H1 (cell line): Measurements from ENCODE around the gene NDRG2. TPM values are rescaled to one million over a fixed set of nuclear protein-coding genes. Genes with fewer than 3 reads are reported as not detected.

ENCODE experiments used
- CTCF ChIA-PET: fragments of 300-600 bp; sonication (Branson Sonifier 250); formaldehyde crosslinking; loops from one replicate; lab custom pipeline; 2021; ENCODE audit not compliant: partially characterized antibody; lab: Charles Lee
- POLR2A ChIA-PET: fragments of 300-600 bp; sonication (Branson Sonifier 250); formaldehyde crosslinking; loops from one replicate; lab custom pipeline; 2021; ENCODE audit warnings: inconsistent platforms; ENCODE audit not compliant: partially characterized antibody; lab: Charles Lee
- DNase-seq, 2 experiments: peaks; one replicate each; pipeline versions ENCODE4 v3.0.0 to v3.0.0-alpha.2; 2010 to 2022; ENCODE audit warnings: low spot score in 2 of 2, low read depth in 1 of 2, mixed read lengths in 1 of 2
- FAIRE-seq: peaks from 2 replicates; lab custom pipeline; 2011; peaks lifted over from hg19 to GRCh38; lab: Jason Lieb, UNC
- H2AFZ ChIP-seq: 2 replicates; pipeline ENCODE4 v1.8.1; 2012; ENCODE audit warnings: low read length, inconsistent platforms
- H2AK5ac ChIP-seq: 2 replicates; pipeline ENCODE4 v1.6.1; 2013; ENCODE audit warnings: low read depth, low read length
- H2BK120ac ChIP-seq: replicated peaks from 2 replicates; pipeline ENCODE3; 2013; ENCODE audit warnings: low read depth, low read length, inconsistent platforms
- H2BK12ac ChIP-seq: 2 replicates; pipeline ENCODE4 v1.6.1; 2013; ENCODE audit warnings: low read depth, low read length
- H2BK15ac ChIP-seq: 2 replicates; pipeline ENCODE4 v1.6.1; 2013; ENCODE audit warnings: low read length
- H2BK20ac ChIP-seq: 2 replicates; pipeline ENCODE4 v1.6.1; 2013; ENCODE audit warnings: low read length
- H2BK5ac ChIP-seq: 2 replicates; pipeline ENCODE4 v1.6.1; 2013; ENCODE audit warnings: low read depth, low read length
- H3K14ac ChIP-seq: 2 replicates; pipeline ENCODE4 v1.6.1; 2013; ENCODE audit warnings: inconsistent platforms; ENCODE audit not compliant: insufficient read length
- H3K18ac ChIP-seq: 2 replicates; pipeline ENCODE4 v1.6.1; 2013; ENCODE audit warnings: low read length; ENCODE audit errors: extremely low read depth
- H3K23ac ChIP-seq: 2 replicates; pipeline ENCODE4 v1.6.1; 2013; ENCODE audit warnings: inconsistent platforms; ENCODE audit not compliant: insufficient read length
- H3K23me2 ChIP-seq: 2 replicates; pipeline ENCODE4 v1.6.1; 2013; ENCODE audit warnings: low read depth, low read length
- H3K27ac ChIP-seq: 2 replicates; pipeline ENCODE4 v1.6.1; 2011; ENCODE audit warnings: low read depth, low read length, inconsistent platforms
- H3K27me3 ChIP-seq, 4 experiments: replicated peaks in 1 of 4; 1 replicate in 1 of 4; 2 replicates in 3 of 4; pipeline versions ENCODE4 v1.6.1 to v1.8.1; 2011 to 2013; ENCODE audit warnings: low read length in 3 of 4, mild to moderate bottlenecking in 3 of 4, inconsistent platforms in 2 of 4, mixed read lengths in 2 of 4, moderate library complexity in 1 of 4; ENCODE audit not compliant: control insufficient read depth in 3 of 4, insufficient read depth in 3 of 4; ENCODE audit errors: extremely low read depth in 1 of 4
- H3K36me3 ChIP-seq, 4 experiments: 2 replicates each; pipeline versions ENCODE4 v1.6.1 to v1.8.1; 2011 to 2013; ENCODE audit warnings: mild to moderate bottlenecking in 4 of 4, low read length in 3 of 4, moderate library complexity in 2 of 4, control low read depth in 1 of 4, inconsistent platforms in 1 of 4; ENCODE audit not compliant: insufficient read depth in 4 of 4, control insufficient read depth in 2 of 4
- H3K4ac ChIP-seq: replicated peaks from 2 replicates; pipeline ENCODE3; 2013; ENCODE audit warnings: low read length, low read depth, mixed read lengths, inconsistent platforms; ENCODE audit not compliant: insufficient read length
- H3K4me1 ChIP-seq, 4 experiments: replicated peaks in 1 of 4; 1 replicate in 1 of 4; 2 replicates in 3 of 4; pipeline versions ENCODE4 v1.6.1 to v1.8.1; 2011 to 2013; ENCODE audit warnings: low read length in 3 of 4, inconsistent platforms in 2 of 4, mixed read lengths in 1 of 4; ENCODE audit not compliant: insufficient read depth in 4 of 4, control insufficient read depth in 3 of 4
- H3K4me2 ChIP-seq, 2 experiments: 2 replicates each; pipeline versions ENCODE4 v1.6.1 to v1.8.1; 2011 to 2013; ENCODE audit warnings: low read depth in 2 of 2, low read length in 2 of 2, control low read depth in 1 of 2, inconsistent platforms in 1 of 2, mild to moderate bottlenecking in 1 of 2; ENCODE audit not compliant: insufficient read depth in 1 of 2
- H3K4me3 ChIP-seq, 4 experiments: fragments of 200-600, 300-600 bp in 1 of 4; sonication (generic), shearing (Covaris generic), sonication (Bioruptor Twin) in 1 of 4; 2 replicates each; pipeline versions ENCODE4 v1.5.1 to v1.8.1; 2011 to 2016; ENCODE audit warnings: low read length in 4 of 4, low read depth in 3 of 4, control low read depth in 2 of 4, inconsistent platforms in 2 of 4, mild to moderate bottlenecking in 2 of 4, mixed read lengths in 1 of 4, moderate library complexity in 1 of 4; ENCODE audit not compliant: insufficient read depth in 2 of 4; ENCODE audit errors: extremely low read depth in 1 of 4
- H3K56ac ChIP-seq: replicated peaks from 2 replicates; pipeline ENCODE3; 2013; ENCODE audit warnings: low read depth, mild to moderate bottlenecking, mixed read lengths, low read length, inconsistent platforms; ENCODE audit not compliant: insufficient read length
- H3K79me1 ChIP-seq: 2 replicates; pipeline ENCODE4 v1.6.1; 2013; ENCODE audit warnings: low read depth, low read length, control low read depth
- H3K79me2 ChIP-seq, 2 experiments: 2 replicates each; pipeline versions ENCODE4 v1.6.1 to v1.8.1; 2012 to 2013; ENCODE audit warnings: low read length in 2 of 2, mild to moderate bottlenecking in 2 of 2, inconsistent platforms in 1 of 2; ENCODE audit not compliant: insufficient read depth in 2 of 2, control insufficient read depth in 1 of 2
- H3K9ac ChIP-seq, 4 experiments: replicated peaks in 1 of 4; 1 replicate in 1 of 4; 2 replicates in 3 of 4; pipeline versions ENCODE4 v1.6.1 to v1.8.1; 2011 to 2013; ENCODE audit warnings: low read depth in 3 of 4, low read length in 3 of 4, control low read depth in 2 of 4, mild to moderate bottlenecking in 2 of 4, moderate library complexity in 2 of 4, inconsistent platforms in 1 of 4; ENCODE audit errors: extremely low read depth in 1 of 4
- H3K9me3 ChIP-seq, 2 experiments: 2 replicates each; pipeline versions ENCODE4 v1.6.1 to v1.8.1; 2012 to 2013; ENCODE audit warnings: mild to moderate bottlenecking in 2 of 2, moderate library complexity in 2 of 2, control low read depth in 1 of 2, inconsistent platforms in 1 of 2, low read depth in 1 of 2, low read length in 1 of 2, mixed read lengths in 1 of 2; ENCODE audit not compliant: insufficient read depth in 2 of 2
- H4K20me1 ChIP-seq, 2 experiments: replicated peaks in 1 of 2; 2 replicates each; pipeline versions ENCODE3 to v1.8.1; 2011 to 2013; ENCODE audit warnings: inconsistent platforms in 2 of 2, low read length in 2 of 2, mild to moderate bottlenecking in 1 of 2; ENCODE audit not compliant: insufficient read depth in 2 of 2, control insufficient read depth in 1 of 2
- H4K5ac ChIP-seq: 2 replicates; pipeline ENCODE4 v1.6.1; 2013; ENCODE audit warnings: low read length, low read depth, mixed read lengths, inconsistent platforms; ENCODE audit not compliant: insufficient read length
- H4K8ac ChIP-seq: 2 replicates; pipeline ENCODE4 v1.8.0; 2013; ENCODE audit warnings: mild to moderate bottlenecking, moderate library complexity, low read length, inconsistent platforms; ENCODE audit not compliant: insufficient read depth; ENCODE audit errors: extremely low read depth
- H4K91ac ChIP-seq: replicated peaks from 2 replicates; pipeline ENCODE3; 2013; ENCODE audit warnings: low read length, mixed read lengths, inconsistent platforms; ENCODE audit not compliant: insufficient read length
- EZH2 ChIP-seq: fragments of 200-600 bp; sonication (generic); IDR thresholded peaks from 2 replicates; pipeline ENCODE4 v1.7.1; 2012; ENCODE audit warnings: low read depth, mild to moderate bottlenecking, moderate library complexity, low read length, inconsistent platforms; ENCODE audit not compliant: severe bottlenecking
- SP2 ChIP-seq: IDR thresholded peaks from 2 replicates; pipeline ENCODE4 v1.6.1; 2012; ENCODE audit warnings: mild to moderate bottlenecking, low read length, inconsistent platforms
- WGBS, 2 experiments: shearing (Covaris generic) in 1 of 2; methylation state at CpG; one replicate each; pipeline versions ENCODE4 v1.1.6 to v1.1.7; 2013 to 2015; ENCODE audit warnings: low lambda C conversion rate in 2 of 2, mixed read lengths in 2 of 2, inconsistent platforms in 1 of 2, low coverage in 1 of 2, missing lambda C conversion rate in 1 of 2; ENCODE audit not compliant: insufficient replicate concordance in 2 of 2, insufficient coverage in 1 of 2, insufficient read length in 1 of 2; ENCODE audit errors: extremely low coverage in 1 of 2, missing lambda C conversion rate in 1 of 2; 5-methylcytosine and 5-hydroxymethylcytosine counted together
- polyA plus RNA-seq, 7 experiments: library from polyadenylated mRNA; depleted of rRNA in 3 of 7; stranded (reverse) in 5 of 7; unstranded in 2 of 7; fragments of >200 nt in 5 of 7; fragments of 200-250 nt in 2 of 7; gene quantifications; 1 replicate in 5 of 7; 2 replicates in 1 of 7; 4 replicates in 1 of 7; pipeline versions ENCODE4 v1.2.1 to v1.2.3, GENCODE V29; 2011 to 2013; ENCODE audit warnings: missing spikeins in 2 of 7, mixed read lengths in 2 of 7
- total RNA-seq: library from RNA; stranded (reverse); fragmentation: NEBNext Ultra II Directional; extraction: Animal tissue kit (Norgen Biotek cat#: 25700); gene quantifications from 2 replicates; pipeline ENCODE4 v1.2.1, GENCODE V29; 2021

Gene NDRG2
- total and polyA plus RNA-seq, 2 of the 8 experiments (the other 6 are each of a cell fraction or from before 2014, with no cell fraction given), result 29.9 to 48.6 TPM

- H3K4me2 ChIP-seq, result no peak overlapping the region
- H2BK20ac ChIP-seq, result no peak overlapping the region
- no peak overlapping the region for H4K91ac ChIP-seq
- H3K4ac ChIP-seq, result no peak overlapping the region
- H2AFZ ChIP-seq, result no peak overlapping the region
- no peak for FAIRE-seq
- H3K4me3 ChIP-seq, result no peak overlapping the region
- no peaks in the 10 kb centered on the region for H3K36me3 ChIP-seq
- H3K9me3 ChIP-seq, result no peaks in the 10 kb centered on the region
- H3K56ac ChIP-seq, result no peak overlapping the region
- peaks cover 0 to 3% (median 0%) of the 10 kb centered on the region in 4 experiments; a peak in 2 of 7 replicates for H3K4me1 ChIP-seq
- no peak overlapping the region for H2AK5ac ChIP-seq
- H3K27me3 ChIP-seq, result no peaks in the 10 kb centered on the region; a peak in 1 of 7 replicates
- H3K14ac ChIP-seq, result no peak overlapping the region
- ChIA-PET CTCF (interaction anchor here (0.9 to 1.3 kb wide), 5 partner anchors 10 to 51 kb away, joined by 3 to 10 read pairs (median 3); no protein-coding TSS in a partner anchor), POLR2A (interaction anchor here (0.8 to 1.2 kb wide), 3 partner anchors 17 to 37 kb away, joined by 3 to 4 read pairs (median 3); no protein-coding TSS in a partner anchor)
- no peak for DNase-seq
- no peak overlapping the region for H2BK12ac ChIP-seq
- no peak overlapping the region for H3K23ac ChIP-seq
- H4K8ac ChIP-seq, result no peak overlapping the region
- no peak overlapping the region for H3K9ac ChIP-seq
- no peak overlapping the region for H3K27ac ChIP-seq
- no peak overlapping the region for H2BK120ac ChIP-seq
- H3K79me1 ChIP-seq, result no peaks in the 10 kb centered on the region
- H4K20me1 ChIP-seq, result no peaks in the 10 kb centered on the region
- no peak overlapping the region for H3K18ac ChIP-seq
- no peak overlapping the region for H2BK5ac ChIP-seq
- no peak overlapping the region for H4K5ac ChIP-seq
- no peak for TF ChIP-seq EZH2
- no peak for TF ChIP-seq SP2
- WGBS, 2 experiments, result 89% methylated on average over 3 of the region's 3 CpGs; no CpG with 5 or more reads in 1 of the 2 experiments
- H3K79me2 ChIP-seq, result no peaks in the 10 kb centered on the region
- no peak overlapping the region for H2BK15ac ChIP-seq
- H3K23me2 ChIP-seq, result no peaks in the 10 kb centered on the region
These were observed 29.4 kb upstream of the NDRG2 start for GRCh38 chr14:21054123-21054767.
